Ishikawa (cell line): ENCODE results near the gene NOX5.

Experiments used
- CEBPB ChIP-seq: IDR thresholded peaks from 2 replicates; pipeline ENCODE4 v1.6.1; 2012
- CREB1 ChIP-seq: IDR thresholded peaks from 2 replicates; pipeline ENCODE4 v1.6.1; 2012; ENCODE audit warnings: low read depth
- EGR1 ChIP-seq: IDR thresholded peaks from 2 replicates; pipeline ENCODE4 v1.6.1; 2012
- EP300 ChIP-seq: IDR thresholded peaks from 2 replicates; pipeline ENCODE4 v1.6.1; 2012; ENCODE audit warnings: borderline replicate concordance
- NFIC ChIP-seq: IDR thresholded peaks from 2 replicates; pipeline ENCODE4 v1.6.1; 2012
- RAD21 ChIP-seq: IDR thresholded peaks from 2 replicates; pipeline ENCODE4 v1.6.1; 2012; ENCODE audit warnings: low read depth
- TAF1 ChIP-seq: IDR thresholded peaks from 2 replicates; pipeline ENCODE4 v1.6.1; 2012; ENCODE audit warnings: low read depth, mild to moderate bottlenecking
- TEAD4 ChIP-seq: IDR thresholded peaks from 2 replicates; pipeline ENCODE4 v1.6.1; 2012
- YY1 ChIP-seq: IDR thresholded peaks from 2 replicates; pipeline ENCODE4 v1.6.1; 2012; ENCODE audit warnings: low read depth
- TF ChIP-seq, protein P1 (sequence below): IDR thresholded peaks from 2 replicates; pipeline ENCODE4 v1.6.1; 2012

DNA sequence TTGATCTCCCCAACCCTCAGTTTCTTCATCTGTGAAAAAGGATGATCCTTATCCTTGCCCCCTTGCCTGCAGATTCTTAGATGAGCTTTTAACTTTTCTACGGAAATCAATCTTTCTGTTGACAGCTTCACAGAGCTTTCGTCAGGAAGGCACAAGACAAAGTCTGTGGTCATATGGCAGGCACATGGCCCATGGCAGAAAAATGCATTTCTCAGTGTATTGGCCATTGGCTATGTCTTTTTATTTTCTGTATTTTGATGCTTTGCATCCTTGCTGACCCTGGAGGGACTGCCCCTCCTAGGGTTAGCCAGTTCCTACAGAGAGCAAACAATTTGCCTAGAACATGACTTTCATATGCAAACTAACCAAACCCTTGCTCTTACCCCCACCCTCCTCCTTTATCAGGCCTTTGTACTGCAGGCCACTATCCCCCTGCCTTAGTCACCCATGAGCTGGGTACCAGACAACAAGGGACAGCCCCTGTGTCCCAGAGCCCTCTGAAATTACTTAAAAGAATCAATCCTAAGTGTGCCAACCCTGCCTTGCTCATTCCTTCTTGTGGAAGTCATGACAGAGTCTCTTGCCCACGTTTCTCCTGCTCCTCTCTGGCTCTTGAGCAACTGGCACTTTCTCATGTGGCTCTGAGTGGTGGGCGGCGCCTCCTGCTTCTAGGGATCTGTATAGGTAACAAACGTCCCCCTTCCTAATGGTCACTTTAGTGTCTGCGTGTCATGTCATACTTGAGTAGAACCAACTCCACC lies 24.1 kb upstream of the NOX5 start:
- TF ChIP-seq EP300, result no peak
- TF ChIP-seq CREB1, result no peak
- no peak for TF ChIP-seq RAD21
- TF ChIP-seq YY1, result no peak
- no peak for TF ChIP-seq EGR1
- TF ChIP-seq TEAD4, result no peak
- no peak for TF ChIP-seq NFIC
- TF ChIP-seq, protein P1, sequence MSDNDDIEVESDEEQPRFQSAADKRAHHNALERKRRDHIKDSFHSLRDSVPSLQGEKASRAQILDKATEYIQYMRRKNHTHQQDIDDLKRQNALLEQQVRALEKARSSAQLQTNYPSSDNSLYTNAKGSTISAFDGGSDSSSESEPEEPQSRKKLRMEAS, result no peak
- no peak for TF ChIP-seq CEBPB
- no peak for TF ChIP-seq TAF1
